Amniotic epithelial cell (primary cell): ENCODE data around the gene FAM20A.
"Not testable (repeated sequence)": the region's sequence is repeated elsewhere in the genome, so short reads cannot be mapped to it uniquely, and the experiment has no call there.

Source experiments
- DNase-seq: peaks from one replicate; pipeline ENCODE4 v3.0.0-alpha.2; 2010; ENCODE audit warnings: low read depth

The FAM20A gene

GRCh38 chr17:68519051-68519450 is 82.1 kb downstream of the FAM20A start:
- not testable (repeated sequence) for DNase-seq

GRCh38 chr17:68518063-68518815 is 82.9 kb downstream of the FAM20A start:
- no peak for DNase-seq

- DNase-seq: not testable (repeated sequence)
These were observed 83.6 kb downstream of the FAM20A start for GRCh38 chr17:68517605-68518004.

- no peak for DNase-seq
These were observed 84.4 kb downstream of the FAM20A start for GRCh38 chr17:68516732-68517131.

- DNase-seq: peak; percentile 81
These were observed 86.1 kb downstream of the FAM20A start for GRCh38 chr17:68514831-68515635.

- no peak for DNase-seq
These were observed 87.2 kb downstream of the FAM20A start for GRCh38 chr17:68513932-68514331.

- peak; percentile 51 for DNase-seq
These were observed 88.2 kb downstream of the FAM20A start for GRCh38 chr17:68512960-68513474.

- peak; percentile 91 for DNase-seq
These were observed 88.8 kb downstream of the FAM20A start, which contains the start of gene PRKAR1A for GRCh38 chr17:68512247-68512959. TSS of gene PRKAR1A (plus strand) at chr17:68512430. CDS start at chr17:68515400, 2,970 bp downstream.

- DNase-seq: peak; percentile 59
These were observed 89.4 kb downstream of the FAM20A start for GRCh38 chr17:68511671-68512246.

GRCh38 chr17:68511254-68511670 is 89.9 kb downstream of the FAM20A start:
- no peak for DNase-seq

- no peak for DNase-seq
These were observed 91.8 kb downstream of the FAM20A start for GRCh38 chr17:68509141-68510057.

GRCh38 chr17:68507576-68507975 is 93.6 kb downstream of the FAM20A start:
- DNase-seq: peak; percentile 74

- DNase-seq: no peak
These were observed 95.2 kb downstream of the FAM20A start for GRCh38 chr17:68505951-68506350.

GRCh38 chr17:68501074-68501473 is 100.1 kb downstream of the FAM20A start:
- DNase-seq: no peak

- no peak for DNase-seq
These were observed 101.6 kb downstream of the FAM20A start for GRCh38 chr17:68499587-68499986.

GRCh38 chr17:68498479-68499326 is 102.5 kb downstream of the FAM20A start:
- DNase-seq: peak; percentile 74

- DNase-seq: no peak
These were observed 103.3 kb downstream of the FAM20A start for GRCh38 chr17:68497885-68498319.

- DNase-seq: no peak
These were observed 106.1 kb downstream of the FAM20A start for GRCh38 chr17:68495081-68495480.

- DNase-seq: not testable (repeated sequence)
These were observed 108.6 kb downstream of the FAM20A start for GRCh38 chr17:68492394-68493054.
